Skeletal muscle satellite cell (primary cell): ENCODE results near the gene C19orf25.
"Not testable (repeated sequence)": the region's sequence is repeated elsewhere in the genome, so short reads cannot be mapped to it uniquely, and the experiment has no call there.

Experiments
- H3K27me3 ChIP-seq: 2 replicates; pipeline ENCODE4 v1.7.0; 2013; ENCODE audit warnings: low read length; ENCODE audit not compliant: control insufficient read depth, insufficient read depth
- H3K36me3 ChIP-seq: 2 replicates; pipeline ENCODE4 v1.7.0; 2013; ENCODE audit warnings: mild to moderate bottlenecking, control low read depth, low read length; ENCODE audit not compliant: insufficient read depth
- H3K4me1 ChIP-seq: 2 replicates; pipeline ENCODE4 v1.7.0; 2013; ENCODE audit warnings: low read length; ENCODE audit not compliant: control insufficient read depth, insufficient read depth
- H3K4me2 ChIP-seq: 2 replicates; pipeline ENCODE4 v1.7.0; 2013; ENCODE audit warnings: mild to moderate bottlenecking, low read length
- H3K4me3 ChIP-seq: 2 replicates; pipeline ENCODE4 v1.7.0; 2013; ENCODE audit warnings: low read length
- H3K9ac ChIP-seq: 2 replicates; pipeline ENCODE4 v1.7.0; 2013; ENCODE audit warnings: mild to moderate bottlenecking, low read depth, low read length, moderate library complexity
- H3K9me3 ChIP-seq: replicated peaks from 2 replicates; pipeline ENCODE4 v1.7.0; 2013; ENCODE audit warnings: mild to moderate bottlenecking, control low read depth, low read length

C19orf25 gene

GRCh38 chr19:1521636-1522035 lies 42.6 kb upstream of the C19orf25 start:
- Histone ChIP-seq H3K4me3 (no peak overlapping the region), H3K9me3 (no peaks in the 10 kb centered on the region), H3K9ac (no peak overlapping the region), H3K27me3 (peaks cover 45% of the 10 kb centered on the region), H3K36me3 (no peaks in the 10 kb centered on the region), H3K4me1 (no peaks in the 10 kb centered on the region), H3K4me2 (no peak overlapping the region)

- Histone ChIP-seq H3K4me1 (no peaks in the 10 kb centered on the region), H3K27me3 (peaks cover 44% of the 10 kb centered on the region), H3K9ac (no peak overlapping the region), H3K4me2 (no peak overlapping the region), H3K9me3 (no peaks in the 10 kb centered on the region), H3K4me3 (no peak overlapping the region), H3K36me3 (no peaks in the 10 kb centered on the region)
Observed at GRCh38 chr19:1520203-1520780, 41.3 kb upstream of the C19orf25 start.

- H3K36me3 ChIP-seq, H3K4me2 ChIP-seq, H3K4me1 ChIP-seq, H3K9me3 ChIP-seq, H3K4me3 ChIP-seq, H3K9ac ChIP-seq: not testable (repeated sequence)
- H3K27me3 ChIP-seq = peaks cover 40% of the 10 kb centered on the region
Observed at GRCh38 chr19:1519802-1520201, 40.8 kb upstream of the C19orf25 start.

GRCh38 chr19:1518471-1518870 lies 39.5 kb upstream of the C19orf25 start:
- no peak overlapping the region for H3K9ac ChIP-seq
- no peak overlapping the region for H3K4me3 ChIP-seq
- H3K4me2 ChIP-seq = no peak overlapping the region
- no peaks in the 10 kb centered on the region for H3K9me3 ChIP-seq
- peaks cover 36% of the 10 kb centered on the region for H3K27me3 ChIP-seq
- no peaks in the 10 kb centered on the region for H3K4me1 ChIP-seq
- H3K36me3 ChIP-seq = no peaks in the 10 kb centered on the region

- Histone ChIP-seq H3K4me1 (peaks cover 9% of the 10 kb centered on the region), H3K36me3 (no peaks in the 10 kb centered on the region), H3K27me3 (peaks cover 23% of the 10 kb centered on the region), H3K4me3 (no peak overlapping the region), H3K9me3 (no peaks in the 10 kb centered on the region), H3K4me2 (no peak overlapping the region), H3K9ac (no peak overlapping the region)
Observed at GRCh38 chr19:1516395-1516753, 37.4 kb upstream of the C19orf25 start.

GRCh38 chr19:1514986-1515721 lies 36.1 kb upstream of the C19orf25 start:
- Histone ChIP-seq H3K4me1 (peaks cover 14% of the 10 kb centered on the region), H3K36me3 (no peaks in the 10 kb centered on the region), H3K9me3 (no peaks in the 10 kb centered on the region), H3K4me3 (no peak overlapping the region), H3K4me2 (no peak overlapping the region), H3K27me3 (peaks cover 23% of the 10 kb centered on the region), H3K9ac (no peak overlapping the region)

- H3K4me1 ChIP-seq = peaks cover 15% of the 10 kb centered on the region
- no peak overlapping the region for H3K4me2 ChIP-seq
- no peak overlapping the region for H3K4me3 ChIP-seq
- no peaks in the 10 kb centered on the region for H3K9me3 ChIP-seq
- H3K27me3 ChIP-seq = peaks cover 23% of the 10 kb centered on the region
- no peak overlapping the region for H3K9ac ChIP-seq
- no peaks in the 10 kb centered on the region for H3K36me3 ChIP-seq
Observed at GRCh38 chr19:1514295-1514661, 35.3 kb upstream of the C19orf25 start.

- H3K4me3 ChIP-seq = peak overlapping the region; percentile 68
- no peaks in the 10 kb centered on the region for H3K9me3 ChIP-seq
- H3K4me2 ChIP-seq = peak overlapping the region; percentile 81
- peak overlapping the region; percentile 68 for H3K9ac ChIP-seq
- peaks cover 15% of the 10 kb centered on the region for H3K4me1 ChIP-seq
- peaks cover 18% of the 10 kb centered on the region for H3K27me3 ChIP-seq
- no peaks in the 10 kb centered on the region for H3K36me3 ChIP-seq
Observed at GRCh38 chr19:1513499-1514294, 34.7 kb upstream of the C19orf25 start.

GRCh38 chr19:1512671-1513498 lies 33.9 kb upstream of the C19orf25 start, which contains the start of gene ADAMTSL5:
Gene ADAMTSL5 (minus strand): TSS chr19:1513019. CDS start chr19:1510943, 2,076 bp downstream.
- peaks cover 12% of the 10 kb centered on the region for H3K27me3 ChIP-seq
- peak within 1 kb of the TSS; percentile 68 for H3K4me3 ChIP-seq
- H3K4me2 ChIP-seq = peak within 1 kb of the TSS; percentile 81
- peak within 1 kb of the TSS; percentile 68 for H3K9ac ChIP-seq
- H3K36me3 ChIP-seq = no peaks in the 10 kb centered on the region
- H3K4me1 ChIP-seq = peaks cover 15% of the 10 kb centered on the region
- no peaks in the 10 kb centered on the region for H3K9me3 ChIP-seq

GRCh38 chr19:1511318-1512317 lies 32.6 kb upstream of the C19orf25 start:
- H3K9ac ChIP-seq = no peak overlapping the region
- peaks cover 12% of the 10 kb centered on the region for H3K27me3 ChIP-seq
- no peaks in the 10 kb centered on the region for H3K9me3 ChIP-seq
- no peak overlapping the region for H3K4me3 ChIP-seq
- H3K4me1 ChIP-seq = peaks cover 15% of the 10 kb centered on the region
- no peak overlapping the region for H3K4me2 ChIP-seq
- H3K36me3 ChIP-seq = no peaks in the 10 kb centered on the region
